Esophagus (tissue), 2 donors: ENCODE results near the gene PTPRE. TPM values are rescaled to one million over a fixed set of nuclear protein-coding genes. Genes with fewer than 3 reads are reported as not detected.

Experiments
- H3K27ac ChIP-seq, 2 donors: one replicate each; pipeline ENCODE4 v1.5.1; 2013; ENCODE audit warnings: low read depth in 2 of 2, mild to moderate bottlenecking in 2 of 2, inconsistent platforms in 1 of 2, low read length in 1 of 2, moderate library complexity in 1 of 2
- H3K27me3 ChIP-seq, 2 donors: one replicate each; pipeline ENCODE4 v1.6.1; 2013; ENCODE audit warnings: low read length in 2 of 2, control low read depth in 1 of 2, mild to moderate bottlenecking in 1 of 2; ENCODE audit not compliant: insufficient read depth in 2 of 2, control insufficient read depth in 1 of 2
- H3K36me3 ChIP-seq, 2 donors: one replicate each; pipeline ENCODE4 v1.6.1; 2013; ENCODE audit warnings: low read length in 1 of 2; ENCODE audit not compliant: control insufficient read depth in 2 of 2, insufficient read depth in 2 of 2
- H3K4me1 ChIP-seq, 2 donors: one replicate each; pipeline ENCODE4 v1.6.1; 2013; ENCODE audit warnings: low read length in 1 of 2; ENCODE audit not compliant: control insufficient read depth in 2 of 2, insufficient read depth in 2 of 2
- H3K4me3 ChIP-seq, 2 donors: one replicate each; pipeline ENCODE4 v1.5.1; 2013; ENCODE audit warnings: low read length in 2 of 2, mild to moderate bottlenecking in 2 of 2, low read depth in 1 of 2, moderate library complexity in 1 of 2
- H3K9me3 ChIP-seq, 2 donors: one replicate each; pipeline ENCODE4 v1.6.1; 2013; ENCODE audit warnings: mild to moderate bottlenecking in 2 of 2, low read depth in 1 of 2, low read length in 1 of 2, moderate library complexity in 1 of 2; ENCODE audit not compliant: control insufficient read depth in 2 of 2, insufficient read depth in 1 of 2
- WGBS, 2 donors: extraction: QIAGEN DNeasy Blood & Tissue Kit; methylation state at CpG; one replicate each; pipeline ENCODE4 v1.1.7; 2013; 5-methylcytosine and 5-hydroxymethylcytosine counted together
- polyA plus RNA-seq, 2 donors: library from polyadenylated mRNA; stranded (reverse); fragments of 200-250 nt; gene quantifications; one replicate each; pipeline ENCODE4 v1.2.3, GENCODE V29; 2013
- donor health status: healthy with polysubstance abuse.
- donor health status: Bipolar disorder and iron deficiency.

Gene PTPRE
- polyA plus RNA-seq, 2 donors = 3.8 to 5.5 TPM

DNA sequence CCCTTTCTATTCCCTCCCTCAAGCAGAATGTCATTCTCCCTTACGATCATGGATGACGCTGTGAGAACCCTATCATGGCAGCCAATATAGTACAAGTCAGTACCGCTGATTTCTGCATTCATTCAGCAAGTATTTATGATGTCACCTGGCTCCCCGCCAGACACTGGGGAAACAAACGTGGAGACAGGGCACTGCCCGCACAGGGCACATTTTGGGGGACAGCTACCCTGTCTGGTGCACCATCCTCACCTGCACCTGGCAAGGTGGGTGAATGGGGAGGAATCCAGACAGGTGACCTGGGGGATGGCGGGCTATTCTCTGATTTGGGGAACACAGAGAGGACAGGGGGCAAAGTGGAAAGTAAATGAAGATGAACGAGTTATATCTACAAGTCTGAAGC is 190.9 kb downstream of the PTPRE start:
- no peaks in the 10 kb centered on the region for H3K4me1 ChIP-seq
- no peaks in the 10 kb centered on the region for H3K27me3 ChIP-seq
- H3K36me3 ChIP-seq = peaks cover 0 to 3% of the 10 kb centered on the region in 2 donors
- WGBS, 2 donors = 85% methylated on average over 8 of the region's 8 CpGs
- H3K27ac ChIP-seq = no peak overlapping the region
- H3K9me3 ChIP-seq = no peaks in the 10 kb centered on the region
- H3K4me3 ChIP-seq = no peak overlapping the region

GRCh38 chr10:128098631-128099030 is 191.7 kb downstream of the PTPRE start:
- Histone ChIP-seq H3K4me3 (no peak overlapping the region), H3K4me1 (no peaks in the 10 kb centered on the region), H3K36me3 (peaks cover 0 to 3% of the 10 kb centered on the region in 2 donors), H3K27me3 (no peaks in the 10 kb centered on the region), H3K9me3 (no peaks in the 10 kb centered on the region), H3K27ac (no peak overlapping the region)
- 90 to 91% methylated on average over 10 of the region's 10 CpGs for WGBS, 2 donors

DNA sequence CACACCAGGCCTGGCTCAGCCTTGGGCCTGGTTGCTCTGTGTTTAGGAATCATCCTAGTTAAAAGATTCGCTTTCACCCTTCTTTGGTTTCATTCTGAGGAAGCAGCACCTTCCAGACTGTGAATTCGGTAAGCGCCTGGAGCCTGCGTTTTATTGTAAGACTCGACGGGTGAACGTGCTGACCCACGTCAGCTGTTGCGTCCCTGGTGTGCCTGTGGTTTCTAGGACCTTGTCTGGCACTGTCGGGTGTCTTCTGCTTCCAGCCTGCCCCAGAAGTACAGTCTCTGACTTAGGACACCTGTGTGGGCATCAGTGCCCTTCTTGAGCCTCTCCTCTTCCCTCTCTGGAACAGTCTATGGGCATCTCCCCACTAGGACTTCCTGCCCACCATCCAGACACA is 193.0 kb downstream of the PTPRE start:
- no peaks in the 10 kb centered on the region for H3K27me3 ChIP-seq
- WGBS, 2 donors = 95 to 97% methylated on average over 10 of the region's 10 CpGs
- no peak overlapping the region for H3K27ac ChIP-seq
- H3K9me3 ChIP-seq = no peaks in the 10 kb centered on the region
- H3K4me1 ChIP-seq = no peaks in the 10 kb centered on the region
- H3K4me3 ChIP-seq = no peak overlapping the region
- H3K36me3 ChIP-seq = peaks cover 0 to 3% of the 10 kb centered on the region in 2 donors

- Histone ChIP-seq H3K27me3 (no peaks in the 10 kb centered on the region), H3K4me3 (no peak overlapping the region), H3K36me3 (peaks cover 0 to 3% of the 10 kb centered on the region in 2 donors), H3K4me1 (no peaks in the 10 kb centered on the region), H3K9me3 (no peaks in the 10 kb centered on the region), H3K27ac (no peak overlapping the region)
- WGBS, 2 donors = 90 to 92% methylated on average over 1 of the region's 1 CpG
These were observed 195.0 kb downstream of the PTPRE start for GRCh38 chr10:128101901-128102300.

DNA sequence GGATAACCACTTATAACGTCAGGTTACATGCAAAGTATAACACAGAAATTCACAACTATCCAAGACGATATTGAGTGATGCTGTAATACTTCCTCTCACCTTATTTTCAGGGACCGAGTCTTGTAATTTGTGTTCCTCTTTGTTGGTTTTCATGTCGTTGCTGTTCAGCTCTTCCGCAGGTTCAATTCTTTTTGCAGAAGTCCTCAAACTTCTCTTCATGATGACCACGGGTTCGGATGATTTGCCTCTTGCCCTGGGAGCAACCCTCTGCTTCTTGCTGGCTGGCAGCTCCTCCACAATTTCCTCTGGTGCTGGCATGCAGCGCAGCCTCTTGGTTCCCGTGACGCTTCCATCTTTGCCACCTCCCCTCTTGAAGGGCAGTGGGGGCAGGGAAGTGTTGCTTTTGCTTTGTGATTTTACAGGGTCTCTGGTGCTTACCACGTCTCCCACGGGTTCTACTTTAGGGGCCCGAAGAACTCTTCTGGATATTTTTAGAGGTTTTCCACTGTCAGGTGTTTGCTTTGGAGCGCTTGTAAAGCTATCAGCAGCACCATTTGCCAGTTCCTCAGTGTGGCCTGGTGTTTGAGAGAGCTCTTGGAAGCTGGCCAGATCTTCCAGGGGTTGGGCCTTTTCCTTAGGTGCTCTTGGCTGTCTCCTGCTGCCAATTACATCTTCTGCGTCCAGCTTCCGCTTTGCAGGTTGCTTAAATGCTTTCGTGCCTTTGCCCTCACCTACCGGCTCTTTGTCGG is 195.8 kb downstream of the PTPRE start:
- peaks cover 0 to 3% of the 10 kb centered on the region in 2 donors for H3K36me3 ChIP-seq
- 89% methylated on average over 19 of the region's 19 CpGs for WGBS, 2 donors
- H3K9me3 ChIP-seq = no peaks in the 10 kb centered on the region
- no peaks in the 10 kb centered on the region for H3K4me1 ChIP-seq
- H3K27ac ChIP-seq = no peak overlapping the region
- H3K4me3 ChIP-seq = no peak overlapping the region
- no peaks in the 10 kb centered on the region for H3K27me3 ChIP-seq

DNA sequence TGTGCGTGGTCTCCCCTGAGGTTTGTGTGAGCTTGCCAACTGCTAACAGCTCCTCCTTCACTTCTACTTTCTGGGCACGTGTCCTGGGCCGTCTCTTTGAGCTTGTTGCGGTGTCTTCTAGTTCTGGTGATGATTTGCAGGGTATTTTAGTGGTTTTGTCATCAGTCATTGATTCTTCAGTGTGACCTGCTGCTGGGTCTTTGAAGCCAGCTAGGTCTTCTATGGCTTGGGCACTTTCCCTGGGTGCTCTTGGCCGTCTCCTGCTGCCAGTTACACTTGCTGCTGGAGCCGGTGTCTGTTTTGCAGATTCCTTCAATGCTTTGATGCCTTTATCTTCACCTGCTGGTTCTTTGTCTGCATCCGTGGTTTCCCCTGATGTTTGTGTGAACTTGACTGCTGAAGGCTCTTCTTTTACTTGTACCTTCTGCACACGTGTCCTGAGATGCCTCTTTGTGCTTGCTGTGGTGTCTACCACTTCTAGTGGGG is 196.4 kb downstream of the PTPRE start:
- no peak overlapping the region for H3K4me3 ChIP-seq

GRCh38 chr10:128105383-128105782 is 198.5 kb downstream of the PTPRE start:
- peaks cover 0 to 6% of the 10 kb centered on the region in 2 donors for H3K36me3 ChIP-seq

More for the DNA sequence above, 196.4 kb downstream of the PTPRE start:
- no peaks in the 10 kb centered on the region for H3K4me1 ChIP-seq
- no peaks in the 10 kb centered on the region for H3K27me3 ChIP-seq
- H3K27ac ChIP-seq = no peak overlapping the region
- no peaks in the 10 kb centered on the region for H3K9me3 ChIP-seq
- H3K36me3 ChIP-seq = peaks cover 0 to 4% of the 10 kb centered on the region in 2 donors
- 86 to 88% methylated on average over 8 of the region's 8 CpGs for WGBS, 2 donors

GRCh38 chr10:128109707-128110106 is 202.8 kb downstream of the PTPRE start:
- Histone ChIP-seq H3K4me1 (no peaks in the 10 kb centered on the region), H3K36me3 (peaks cover 0 to 3% of the 10 kb centered on the region in 2 donors), H3K27me3 (no peaks in the 10 kb centered on the region), H3K4me3 (no peak overlapping the region), H3K27ac (no peak overlapping the region), H3K9me3 (no peaks in the 10 kb centered on the region)
- WGBS, 2 donors = 97 to 98% methylated on average over 4 of the region's 4 CpGs

More at GRCh38 chr10:128105383-128105782, 198.5 kb downstream of the PTPRE start:
- WGBS, 2 donors = 97 to 98% methylated on average over 4 of the region's 4 CpGs
- Histone ChIP-seq H3K27me3 (no peaks in the 10 kb centered on the region), H3K4me3 (no peak overlapping the region), H3K9me3 (no peaks in the 10 kb centered on the region), H3K27ac (no peak overlapping the region), H3K4me1 (no peaks in the 10 kb centered on the region)

DNA sequence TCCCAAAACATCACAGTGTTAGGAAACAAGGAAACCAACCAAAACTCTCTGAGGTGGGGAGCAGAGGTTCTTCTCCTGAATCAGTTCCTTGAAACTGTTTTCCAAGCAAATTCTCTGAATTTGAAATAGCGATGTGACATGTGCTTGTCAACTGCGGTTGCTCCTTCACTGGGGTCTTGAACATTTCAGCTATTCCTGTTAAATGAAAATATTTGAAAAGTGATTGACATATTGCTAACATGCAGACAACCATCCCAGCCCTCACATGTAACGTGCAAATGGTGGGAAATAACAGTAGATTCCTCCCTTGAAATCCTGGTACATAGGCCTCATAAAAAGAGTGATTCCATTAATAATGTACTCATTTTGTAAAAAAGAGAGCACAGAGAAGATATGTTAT is 203.4 kb downstream of the PTPRE start:
- Histone ChIP-seq H3K4me3 (no peak overlapping the region), H3K27me3 (no peaks in the 10 kb centered on the region), H3K4me1 (no peaks in the 10 kb centered on the region), H3K36me3 (peaks cover 0 to 3% of the 10 kb centered on the region in 2 donors), H3K9me3 (no peaks in the 10 kb centered on the region), H3K27ac (no peak overlapping the region)
- 98 to 99% methylated on average over 3 of the region's 3 CpGs for WGBS, 2 donors

DNA sequence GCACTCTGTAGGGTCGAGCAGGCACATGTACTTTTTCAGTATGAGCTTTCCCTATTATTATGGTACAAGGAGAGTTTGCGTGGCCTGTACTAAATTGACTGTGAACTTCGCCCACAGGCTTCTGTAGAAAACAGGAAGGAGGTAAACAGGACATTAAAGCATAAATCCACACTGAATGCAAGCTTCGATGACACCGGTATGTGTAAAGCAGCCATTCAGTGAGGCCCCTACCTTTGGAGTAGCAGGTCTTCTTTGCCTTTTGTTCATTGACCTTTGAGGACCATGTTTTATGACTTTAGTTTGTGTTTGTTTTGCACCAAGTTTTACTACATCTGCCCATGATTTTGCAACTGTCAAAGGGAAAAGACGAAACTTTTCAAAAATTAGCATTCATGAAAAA is 204.8 kb downstream of the PTPRE start:
- Histone ChIP-seq H3K4me1 (no peaks in the 10 kb centered on the region), H3K9me3 (no peaks in the 10 kb centered on the region), H3K27ac (no peak overlapping the region), H3K27me3 (no peaks in the 10 kb centered on the region), H3K4me3 (no peak overlapping the region), H3K36me3 (peaks cover 0 to 3% of the 10 kb centered on the region in 2 donors)
- WGBS, 2 donors = 94 to 95% methylated on average over 6 of the region's 6 CpGs
